ENCODE measurements around the gene BBS1.

DNA sequence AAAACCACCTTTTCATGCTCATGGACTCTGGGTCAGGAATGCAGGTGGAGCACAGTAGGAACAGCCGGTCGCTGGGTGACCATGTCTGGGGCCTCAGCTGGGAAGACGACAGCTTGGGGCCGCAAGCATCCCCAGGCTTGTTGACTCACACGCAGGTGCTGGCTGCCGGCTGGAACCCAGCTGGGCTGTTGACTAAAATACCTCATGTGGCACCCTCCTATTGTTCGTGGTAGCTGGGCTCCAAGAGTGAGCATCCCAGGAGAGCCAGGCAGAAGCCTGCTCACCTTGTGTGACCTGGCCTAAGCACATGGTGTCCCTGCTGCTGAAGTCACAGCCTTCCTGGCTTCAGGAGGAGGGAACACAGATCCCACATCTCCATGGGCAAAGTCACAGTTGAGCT is 20.8 kb upstream of the BBS1 start:
- TF ChIP-seq, protein P1, sequence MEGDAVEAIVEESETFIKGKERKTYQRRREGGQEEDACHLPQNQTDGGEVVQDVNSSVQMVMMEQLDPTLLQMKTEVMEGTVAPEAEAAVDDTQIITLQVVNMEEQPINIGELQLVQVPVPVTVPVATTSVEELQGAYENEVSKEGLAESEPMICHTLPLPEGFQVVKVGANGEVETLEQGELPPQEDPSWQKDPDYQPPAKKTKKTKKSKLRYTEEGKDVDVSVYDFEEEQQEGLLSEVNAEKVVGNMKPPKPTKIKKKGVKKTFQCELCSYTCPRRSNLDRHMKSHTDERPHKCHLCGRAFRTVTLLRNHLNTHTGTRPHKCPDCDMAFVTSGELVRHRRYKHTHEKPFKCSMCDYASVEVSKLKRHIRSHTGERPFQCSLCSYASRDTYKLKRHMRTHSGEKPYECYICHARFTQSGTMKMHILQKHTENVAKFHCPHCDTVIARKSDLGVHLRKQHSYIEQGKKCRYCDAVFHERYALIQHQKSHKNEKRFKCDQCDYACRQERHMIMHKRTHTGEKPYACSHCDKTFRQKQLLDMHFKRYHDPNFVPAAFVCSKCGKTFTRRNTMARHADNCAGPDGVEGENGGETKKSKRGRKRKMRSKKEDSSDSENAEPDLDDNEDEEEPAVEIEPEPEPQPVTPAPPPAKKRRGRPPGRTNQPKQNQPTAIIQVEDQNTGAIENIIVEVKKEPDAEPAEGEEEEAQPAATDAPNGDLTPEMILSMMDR (IDR thresholded peaks at IDR 0.05), result no peak
- no peak for TF ChIP-seq POLR2A (IDR thresholded peaks at IDR 0.05)
